K562 (cell line): Measurements from ENCODE around the gene LCN15. TPM values are rescaled to one million over a fixed set of nuclear protein-coding genes. Genes with fewer than 3 reads are reported as not detected.

Source experiments
- ATAC-seq: fragments of 200-7000 bp; cut with Tn5 transposase; 3 replicates; pipeline ENCODE4 v1.9.1; 2020; ENCODE audit warnings: moderate library complexity
- BruUV-seq: library from RNA; stranded (reverse); fragments of 400-500 nt; replicated peaks from 2 replicates; lab custom pipeline; 2021; lab: Mats Ljungman, UMichigan
- CTCF ChIA-PET: fragments of 300-600 bp; formaldehyde crosslinking; extraction: SDS; loops from one replicate; lab custom pipeline; 2021; ENCODE audit warnings: low intra/inter-chr PET ratio; lab: Yijun Ruan, JAX
- POLR2A ChIA-PET: fragments of 300-600, 350-650 bp; sonication (Branson Sonifier 250); formaldehyde crosslinking; extraction: SDS; loops from one replicate; lab custom pipeline; 2021; ENCODE audit warnings: antibody characterized with exemption, inconsistent platforms; lab: Yijun Ruan, JAX
- DNase-seq, 4 experiments: peaks; one replicate each; pipeline versions ENCODE4 v3.0.0 to v3.0.0-alpha.2; 2011 to 2018; ENCODE audit warnings: low spot score in 3 of 4, mixed read lengths in 3 of 4; ENCODE audit errors: extremely low read depth in 1 of 4
- FAIRE-seq: peaks from 2 replicates; lab custom pipeline; 2011; peaks lifted over from hg19 to GRCh38; lab: Jason Lieb, UNC
- H2AFZ ChIP-seq: 2 replicates; pipeline ENCODE4 v1.6.0; 2011; ENCODE audit warnings: low read depth, low read length, control low read depth, inconsistent platforms
- H3K27ac ChIP-seq: fragments of 200-600 bp; 3 replicates; pipeline ENCODE4 v1.8.0; 2011; ENCODE audit warnings: low read depth, mild to moderate bottlenecking, control low read depth, inconsistent platforms, low read length, moderate library complexity, mixed read lengths; ENCODE audit errors: extremely low read depth
- H3K27me3 ChIP-seq, 2 experiments: fragments of 300-600 bp in 1 of 2; 2 replicates in 1 of 2; 3 replicates in 1 of 2; pipeline versions ENCODE4 v1.6.0 to v1.8.0; 2011; ENCODE audit warnings: inconsistent platforms in 2 of 2, low read length in 2 of 2, mild to moderate bottlenecking in 1 of 2, mixed read lengths in 1 of 2, moderate library complexity in 1 of 2; ENCODE audit not compliant: control insufficient read depth in 2 of 2, insufficient read depth in 2 of 2
- H3K36me3 ChIP-seq: fragments of 300-600 bp; 3 replicates; pipeline ENCODE4 v1.8.0; 2011; ENCODE audit warnings: mild to moderate bottlenecking, low read length, inconsistent platforms; ENCODE audit not compliant: control insufficient read depth, insufficient read depth
- H3K4me1 ChIP-seq, 2 experiments: fragments of 200-600 bp in 1 of 2; replicated peaks in 1 of 2; 2 replicates in 1 of 2; 3 replicates in 1 of 2; pipeline versions ENCODE4 v1.5.1 to v1.8.0; 2011; ENCODE audit warnings: inconsistent platforms in 2 of 2, low read length in 2 of 2, mild to moderate bottlenecking in 1 of 2, mixed read lengths in 1 of 2, moderate library complexity in 1 of 2; ENCODE audit not compliant: control insufficient read depth in 2 of 2, insufficient read depth in 2 of 2
- H3K4me2 ChIP-seq: 2 replicates; pipeline ENCODE4 v1.6.1; 2011; ENCODE audit warnings: low read length, control low read depth, inconsistent platforms, mixed read lengths; ENCODE audit not compliant: insufficient read depth
- H3K4me3 ChIP-seq: fragments of 200-600 bp; sonication (generic), shearing (Covaris generic); 2 replicates; pipeline ENCODE4 v1.5.1; 2016; ENCODE audit warnings: control low read depth, inconsistent platforms
- H3K79me2 ChIP-seq: fragments of 200-600 bp; 3 replicates; pipeline ENCODE4 v1.8.0; 2011; ENCODE audit warnings: low read length, inconsistent platforms; ENCODE audit not compliant: control insufficient read depth, insufficient read depth
- H3K9ac ChIP-seq, 2 experiments: 2 replicates each; pipeline versions ENCODE4 v1.6.0 to v1.6.1; 2011; ENCODE audit warnings: low read depth in 2 of 2, low read length in 2 of 2, control low read depth in 1 of 2, inconsistent platforms in 1 of 2, mild to moderate bottlenecking in 1 of 2, mixed read lengths in 1 of 2; ENCODE audit not compliant: insufficient read depth in 1 of 2
- H3K9me1 ChIP-seq: one replicate; pipeline ENCODE4 v1.6.0; 2011; ENCODE audit warnings: inconsistent platforms, mild to moderate bottlenecking, low read length, moderate library complexity; ENCODE audit not compliant: control insufficient read depth, insufficient read depth
- H3K9me3 ChIP-seq: replicated peaks from 2 replicates; pipeline ENCODE4 v1.5.1; 2011; ENCODE audit warnings: low read depth, low read length, inconsistent platforms; ENCODE audit not compliant: control insufficient read depth, insufficient read depth
- H4K20me1 ChIP-seq: replicated peaks from 2 replicates; pipeline ENCODE4 v1.6.1; 2011; ENCODE audit warnings: low read length, inconsistent platforms, mixed read lengths; ENCODE audit not compliant: control insufficient read depth, insufficient read depth
- CREM ChIP-seq: IDR thresholded peaks from 2 replicates; pipeline ENCODE4 v1.6.1; 2014; ENCODE audit warnings: antibody characterized with exemption, low read depth
- ETS2 ChIP-seq: IDR thresholded peaks from 2 replicates; pipeline ENCODE4 v1.6.1; 2016; ENCODE audit warnings: borderline replicate concordance, missing genetic modification characterization, mild to moderate bottlenecking, moderate library complexity, missing compliant biosample characterization; ENCODE audit not compliant: poor library complexity, severe bottlenecking
- FOXJ2 ChIP-seq: fragments of 200-800 bp; sonication (Bioruptor generic); IDR thresholded peaks from 2 replicates; pipeline ENCODE4 v1.6.1; 2016; ENCODE audit warnings: missing genetic modification characterization, missing compliant biosample characterization
- RCOR1 ChIP-seq, 2 experiments: IDR thresholded peaks; 2 replicates each; pipeline ENCODE4 v1.6.1; 2012; ENCODE audit warnings: low read depth in 2 of 2, low read length in 2 of 2, borderline replicate concordance in 1 of 2, improper control_type of control experiment in 1 of 2
- TFAM ChIP-seq: fragments of 250-450 bp; sonication (Bioruptor Pico); conservative IDR thresholded peaks from 2 replicates; pipeline ENCODE4 v1.5.0; 2021; ENCODE audit warnings: mild to moderate bottlenecking, moderate library complexity
- WGBS: fragments of 100-300 bp; shearing (Covaris generic); methylation state at CpG from one replicate; pipeline ENCODE4 v1.1.6; 2016; ENCODE audit warnings: low coverage, mixed read lengths; ENCODE audit not compliant: insufficient coverage; ENCODE audit errors: missing lambda C conversion rate; 5-methylcytosine and 5-hydroxymethylcytosine counted together
- in situ Hi-C: fragments of 300-500 bp; cut with MboI; formaldehyde crosslinking; loops from 4 replicates; pipeline ENCODE4 v1.15.0; 2018; ENCODE audit warnings: inconsistent platforms, mixed read lengths
- intact Hi-C: fragments of 100-400 bp; cut with micrococcal nuclease; formaldehyde crosslinking; loops from 2 replicates; pipeline ENCODE4 v1.14.2; 2022
- polyA plus RNA-seq, 8 experiments: library from polyadenylated mRNA; depleted of rRNA in 4 of 8; stranded (reverse) in 5 of 8; unstranded in 3 of 8; fragments of >200 nt; fragmentation: Nextera tagmentation in 2 of 8; fragmentation: Illumina TruSeq in 1 of 8; extraction: Ambion mirVana in 2 of 8; extraction: Trizol in 1 of 8; gene quantifications; 2 replicates each; pipeline versions ENCODE4 v1.2.1 to v1.2.3, GENCODE V29; 2011 to 2014; ENCODE audit warnings: inconsistent platforms in 1 of 8, missing spikeins in 1 of 8
- total RNA-seq, 7 experiments: library from RNA; depleted of rRNA in 6 of 7; stranded (reverse); fragments of >200 nt in 6 of 7; fragmentation: Illumina TruSeq in 2 of 7; extraction: Trizol in 2 of 7; gene quantifications; 2 replicates each; pipeline versions ENCODE4 v1.2.1 to v1.2.3, GENCODE V29; 2011 to 2021; ENCODE audit warnings: low replicate concordance in 1 of 7
- TF ChIP-seq, protein P1 (sequence below): fragments of 450-650 bp; formaldehyde crosslinking; IDR thresholded peaks from 2 replicates; pipeline ENCODE4 v1.4.0; 2022; ENCODE audit warnings: mild to moderate bottlenecking, moderate library complexity
- TF ChIP-seq, protein P2 (sequence below): fragments of 450-650 bp; formaldehyde crosslinking; IDR thresholded peaks from 2 replicates; pipeline ENCODE4 v1.4.0; 2022; ENCODE audit warnings: missing genetic modification characterization
- TF ChIP-seq, protein P3 (sequence below), 3 experiments: fragments of 200-800 bp in 1 of 3; sonication (Bioruptor generic) in 1 of 3; sonication (generic) in 1 of 3; formaldehyde crosslinking in 1 of 3; IDR thresholded peaks; 2 replicates each; pipeline versions ENCODE4 v1.6.1 to v1.8.0; 2016 to 2022; ENCODE audit warnings: mild to moderate bottlenecking in 2 of 3, missing compliant biosample characterization in 2 of 3, missing genetic modification characterization in 2 of 3, missing genetic modification reagents in 1 of 3
- TF ChIP-seq, protein P4 (sequence below): fragments of 450-650 bp; IDR thresholded peaks from 2 replicates; pipeline ENCODE4 v1.6.1; 2016; ENCODE audit warnings: borderline replicate concordance
- TF ChIP-seq, protein P5 (sequence below): fragments of 250-450 bp; sonication (Bioruptor Pico); IDR thresholded peaks from 2 replicates; pipeline ENCODE4 v1.8.0; 2021; ENCODE audit warnings: moderate library complexity, mild to moderate bottlenecking, inconsistent platforms

LCN15 gene
- total and polyA plus RNA-seq, 9 of the 15 experiments (the other 6 are each of a cell fraction or from before 2014, with no cell fraction given), result 0.66 TPM; not detected in 8

DNA sequence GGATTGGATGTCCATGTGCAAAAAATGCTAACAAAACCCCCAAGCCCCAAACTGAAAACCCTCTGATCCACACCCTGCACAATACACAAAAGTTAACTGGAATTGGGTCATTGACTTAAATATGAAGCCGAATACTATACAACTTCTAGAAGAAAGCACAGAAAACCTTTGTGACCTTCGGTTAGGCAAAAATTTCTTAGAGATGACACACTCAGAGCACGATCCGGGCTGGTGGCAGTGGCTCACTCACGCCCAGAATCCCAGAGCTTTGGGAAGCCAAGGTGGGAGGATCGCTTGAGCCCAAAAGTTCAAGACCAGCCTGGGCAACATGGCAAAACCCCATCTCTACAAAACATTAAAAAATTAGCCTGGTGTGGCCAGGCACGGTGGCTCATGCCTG, 53.8 kb downstream of the LCN15 start:
- peaks cover 12% of the 10 kb centered on the region for H3K79me2 ChIP-seq
- H2AFZ ChIP-seq, result no peak overlapping the region
- peaks cover 17 to 64% of the 10 kb centered on the region in 2 experiments for H3K4me1 ChIP-seq
- ChIA-PET POLR2A (no interaction called here), CTCF (no interaction called here)
- ATAC-seq, result no peak
- H3K4me2 ChIP-seq, result no peak overlapping the region
- TF ChIP-seq, protein P1, sequence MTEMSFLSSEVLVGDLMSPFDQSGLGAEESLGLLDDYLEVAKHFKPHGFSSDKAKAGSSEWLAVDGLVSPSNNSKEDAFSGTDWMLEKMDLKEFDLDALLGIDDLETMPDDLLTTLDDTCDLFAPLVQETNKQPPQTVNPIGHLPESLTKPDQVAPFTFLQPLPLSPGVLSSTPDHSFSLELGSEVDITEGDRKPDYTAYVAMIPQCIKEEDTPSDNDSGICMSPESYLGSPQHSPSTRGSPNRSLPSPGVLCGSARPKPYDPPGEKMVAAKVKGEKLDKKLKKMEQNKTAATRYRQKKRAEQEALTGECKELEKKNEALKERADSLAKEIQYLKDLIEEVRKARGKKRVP (CRISPR knock-in tag), result no peak
- TF ChIP-seq CREM (no peak), FOXJ2 (tag) (no peak), ETS2 (tag) (no peak), RCOR1 (IDR thresholded peaks at IDR 0.05; ENCODE audit: borderline replicate concordance in 1 of 2, low read depth in 2 of 2, low read length in 2 of 2) (no peak), TFAM (CRISPR knock-in tag) (no peak)
- TF ChIP-seq, protein P2, sequence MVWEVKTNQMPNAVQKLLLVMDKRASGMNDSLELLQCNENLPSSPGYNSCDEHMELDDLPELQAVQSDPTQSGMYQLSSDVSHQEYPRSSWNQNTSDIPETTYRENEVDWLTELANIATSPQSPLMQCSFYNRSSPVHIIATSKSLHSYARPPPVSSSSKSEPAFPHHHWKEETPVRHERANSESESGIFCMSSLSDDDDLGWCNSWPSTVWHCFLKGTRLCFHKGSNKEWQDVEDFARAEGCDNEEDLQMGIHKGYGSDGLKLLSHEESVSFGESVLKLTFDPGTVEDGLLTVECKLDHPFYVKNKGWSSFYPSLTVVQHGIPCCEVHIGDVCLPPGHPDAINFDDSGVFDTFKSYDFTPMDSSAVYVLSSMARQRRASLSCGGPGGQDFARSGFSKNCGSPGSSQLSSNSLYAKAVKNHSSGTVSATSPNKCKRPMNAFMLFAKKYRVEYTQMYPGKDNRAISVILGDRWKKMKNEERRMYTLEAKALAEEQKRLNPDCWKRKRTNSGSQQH (CRISPR knock-in tag), result no peak
- TF ChIP-seq, protein P3, sequence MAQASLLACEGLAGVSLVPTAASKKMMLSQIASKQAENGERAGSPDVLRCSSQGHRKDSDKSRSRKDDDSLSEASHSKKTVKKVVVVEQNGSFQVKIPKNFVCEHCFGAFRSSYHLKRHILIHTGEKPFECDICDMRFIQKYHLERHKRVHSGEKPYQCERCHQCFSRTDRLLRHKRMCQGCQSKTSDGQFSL (CRISPR knock-in tag; IDR thresholded peaks at IDR 0.05), result no peak
- TF ChIP-seq, protein P3 (tag; IDR thresholded peaks at IDR 0.05), result no peak
- TF ChIP-seq, protein P4, sequence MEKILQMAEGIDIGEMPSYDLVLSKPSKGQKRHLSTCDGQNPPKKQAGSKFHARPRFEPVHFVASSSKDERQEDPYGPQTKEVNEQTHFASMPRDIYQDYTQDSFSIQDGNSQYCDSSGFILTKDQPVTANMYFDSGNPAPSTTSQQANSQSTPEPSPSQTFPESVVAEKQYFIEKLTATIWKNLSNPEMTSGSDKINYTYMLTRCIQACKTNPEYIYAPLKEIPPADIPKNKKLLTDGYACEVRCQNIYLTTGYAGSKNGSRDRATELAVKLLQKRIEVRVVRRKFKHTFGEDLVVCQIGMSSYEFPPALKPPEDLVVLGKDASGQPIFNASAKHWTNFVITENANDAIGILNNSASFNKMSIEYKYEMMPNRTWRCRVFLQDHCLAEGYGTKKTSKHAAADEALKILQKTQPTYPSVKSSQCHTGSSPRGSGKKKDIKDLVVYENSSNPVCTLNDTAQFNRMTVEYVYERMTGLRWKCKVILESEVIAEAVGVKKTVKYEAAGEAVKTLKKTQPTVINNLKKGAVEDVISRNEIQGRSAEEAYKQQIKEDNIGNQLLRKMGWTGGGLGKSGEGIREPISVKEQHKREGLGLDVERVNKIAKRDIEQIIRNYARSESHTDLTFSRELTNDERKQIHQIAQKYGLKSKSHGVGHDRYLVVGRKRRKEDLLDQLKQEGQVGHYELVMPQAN, result no peak
- TF ChIP-seq, protein P5, sequence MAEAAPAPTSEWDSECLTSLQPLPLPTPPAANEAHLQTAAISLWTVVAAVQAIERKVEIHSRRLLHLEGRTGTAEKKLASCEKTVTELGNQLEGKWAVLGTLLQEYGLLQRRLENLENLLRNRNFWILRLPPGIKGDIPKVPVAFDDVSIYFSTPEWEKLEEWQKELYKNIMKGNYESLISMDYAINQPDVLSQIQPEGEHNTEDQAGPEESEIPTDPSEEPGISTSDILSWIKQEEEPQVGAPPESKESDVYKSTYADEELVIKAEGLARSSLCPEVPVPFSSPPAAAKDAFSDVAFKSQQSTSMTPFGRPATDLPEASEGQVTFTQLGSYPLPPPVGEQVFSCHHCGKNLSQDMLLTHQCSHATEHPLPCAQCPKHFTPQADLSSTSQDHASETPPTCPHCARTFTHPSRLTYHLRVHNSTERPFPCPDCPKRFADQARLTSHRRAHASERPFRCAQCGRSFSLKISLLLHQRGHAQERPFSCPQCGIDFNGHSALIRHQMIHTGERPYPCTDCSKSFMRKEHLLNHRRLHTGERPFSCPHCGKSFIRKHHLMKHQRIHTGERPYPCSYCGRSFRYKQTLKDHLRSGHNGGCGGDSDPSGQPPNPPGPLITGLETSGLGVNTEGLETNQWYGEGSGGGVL (CRISPR knock-in tag), result no peak
- no peak overlapping the region for H3K27ac ChIP-seq
- H3K36me3 ChIP-seq, result peaks cover 4% of the 10 kb centered on the region; the same call in 1 of the 3 replicates
- no TSS peak for BruUV-seq
- WGBS, result 65% methylated on average over 7 of the region's 7 CpGs
- H3K9me3 ChIP-seq, result no peaks in the 10 kb centered on the region
- H3K9ac ChIP-seq, result no peak overlapping the region
- intact Hi-C loops, result no loop called here
- no peak for FAIRE-seq
- H3K27me3 ChIP-seq, result no peaks in the 10 kb centered on the region
- no peak overlapping the region for H3K4me3 ChIP-seq
- in situ Hi-C loops, result no loop called here
- no peaks in the 10 kb centered on the region for H4K20me1 ChIP-seq
- H3K9me1 ChIP-seq, result no peaks in the 10 kb centered on the region
- no peak for DNase-seq
